G401 (cell line): ENCODE results near the gene HSPB9. TPM values are rescaled to one million over a fixed set of nuclear protein-coding genes. Genes with fewer than 3 reads are reported as not detected.
"Not testable (repeated sequence)": the region's sequence is repeated elsewhere in the genome, so short reads cannot be mapped to it uniquely, and the experiment has no call there.

ENCODE experiments used
- DNase-seq: peaks from one replicate; pipeline ENCODE4 v3.0.0-alpha.2; 2015; ENCODE audit warnings: low spot score
- in situ Hi-C: cut with HindIII; loops from 2 replicates; pipeline ENCODE4 v1.10.0; 2016; ENCODE audit warnings: low sequenced_read_pairs, mixed read lengths
- total RNA-seq: library from RNA; depleted of rRNA; stranded (reverse); fragments of >200 nt; shearing (Covaris generic); gene quantifications from 2 replicates; pipeline ENCODE4 v1.2.3, GENCODE V29; 2014

The HSPB9 gene
- total RNA-seq, 1 experiment from 2014 or later = not detected

GRCh38 chr17:42135151-42135550 is 12.5 kb downstream of the HSPB9 start:
- no peak for DNase-seq
- in situ Hi-C loops = loop anchor here (5.0 kb wide), 1 partner anchor 72 kb away; no protein-coding TSS in a partner anchor

- in situ Hi-C loops = loop anchor here (5.0 kb wide), 1 partner anchor 71 kb away; no protein-coding TSS in a partner anchor
- DNase-seq = no peak
These were observed 13.4 kb downstream of the HSPB9 start for GRCh38 chr17:42135664-42136653.

GRCh38 chr17:42136654-42137051 is 14.0 kb downstream of the HSPB9 start:
- in situ Hi-C loops = loop anchor here (5.0 kb wide), 1 partner anchor 71 kb away; no protein-coding TSS in a partner anchor
- DNase-seq = no peak

- in situ Hi-C loops = loop anchor here (5.0 kb wide), 1 partner anchor 68 kb away; no protein-coding TSS in a partner anchor
- no peak for DNase-seq
These were observed 16.3 kb downstream of the HSPB9 start for GRCh38 chr17:42138749-42139492.

GRCh38 chr17:42140690-42141089 is 18.1 kb downstream of the HSPB9 start:
- DNase-seq, in situ Hi-C loops: not testable (repeated sequence)

- no peak for DNase-seq
- in situ Hi-C loops = no loop called here
These were observed 18.8 kb downstream of the HSPB9 start for GRCh38 chr17:42141382-42141781.

- no peak for DNase-seq
- in situ Hi-C loops = no loop called here
These were observed 19.8 kb downstream of the HSPB9 start for GRCh38 chr17:42142371-42142896.

- DNase-seq, in situ Hi-C loops: not testable (repeated sequence)
These were observed 20.5 kb downstream of the HSPB9 start for GRCh38 chr17:42143138-42143537.

- in situ Hi-C loops = no loop called here
- no peak for DNase-seq
These were observed 24.5 kb downstream of the HSPB9 start for GRCh38 chr17:42146911-42147607.

- DNase-seq = no peak
- in situ Hi-C loops = no loop called here
These were observed 31.5 kb downstream of the HSPB9 start for GRCh38 chr17:42153919-42154742.

GRCh38 chr17:42155614-42156045 is 33.0 kb downstream of the HSPB9 start:
- DNase-seq = no peak
- in situ Hi-C loops = no loop called here

GRCh38 chr17:42159796-42160530 is 37.4 kb downstream of the HSPB9 start:
- in situ Hi-C loops = no loop called here
- DNase-seq = no peak

- no peak for DNase-seq
- in situ Hi-C loops = no loop called here
These were observed 37.9 kb downstream of the HSPB9 start for GRCh38 chr17:42160531-42160910.

- DNase-seq = no peak
- in situ Hi-C loops = no loop called here
These were observed 40.5 kb downstream of the HSPB9 start for GRCh38 chr17:42163113-42163512.

- DNase-seq = no peak
These were observed 41.2 kb downstream of the HSPB9 start for GRCh38 chr17:42163696-42164407.

GRCh38 chr17:42165751-42166150 is 43.1 kb downstream of the HSPB9 start:
- DNase-seq = no peak
- in situ Hi-C loops = no loop called here

More at GRCh38 chr17:42163696-42164407, 41.2 kb downstream of the HSPB9 start:
- in situ Hi-C loops = no loop called here

GRCh38 chr17:42166196-42166763 is 43.7 kb downstream of the HSPB9 start:
- in situ Hi-C loops = no loop called here
- DNase-seq = no peak
